GM12892 (cell line): Measurements from ENCODE around the gene TIMM22.

Source experiments
- POLR2A ChIP-seq: IDR thresholded peaks from 2 replicates; pipeline ENCODE4 v1.6.1; 2011; ENCODE audit warnings: low read depth, low read length, control low read depth
- TAF1 ChIP-seq: IDR thresholded peaks from 2 replicates; pipeline ENCODE4 v1.6.1; 2011; ENCODE audit warnings: low read depth, mild to moderate bottlenecking, control low read depth, low read length, borderline replicate concordance

- TF ChIP-seq POLR2A (no peak), TAF1 (no peak)
These were observed 40.4 kb downstream of the TIMM22 start for GRCh38 chr17:1037238-1037879.
